ENCODE measurements around the gene SNHG17. TPM values are rescaled to one million over a fixed set of nuclear protein-coding genes. Genes with fewer than 3 reads are reported as not detected.
A peak's percentile ranks its signal among the peaks of the same experiment; 100 is the strongest.
"Not testable (repeated sequence)": the region's sequence is repeated elsewhere in the genome, so short reads cannot be mapped to it uniquely, and the experiment has no call there.

Gene SNHG17
- total and polyA plus RNA-seq, 2 donors from 2014 or later, result 19.7 to 33.2 TPM

GRCh38 chr20:38434301-38434741 is 807 bp downstream of the SNHG17 start:
- peak; percentile 24 to 69 (median 42) for DNase-seq
- intact Hi-C loops (cut with DNase I), result no loop called here
- no peak for FAIRE-seq
- peak overlapping the region; percentile 52 to 84 (median 77) for H3K9ac ChIP-seq (ENCODE audit: low read length in 3 of 3)
- H3K4me1 ChIP-seq (ENCODE audit: control insufficient read depth in 2 of 3, insufficient read depth in 2 of 3, low read depth in 1 of 3, low read length in 3 of 3), result peaks cover 0 to 3% (median 0%) of the 10 kb centered on the region in 3 donors
- TF ChIP-seq CTCF (IDR thresholded peaks at IDR 0.05; ENCODE audit: borderline replicate concordance, extremely low read depth, insufficient read depth), result no peak
- peak overlapping the region; percentile 77 to 89 (median 83) for H3K4me3 ChIP-seq (ENCODE audit: low read length in 3 of 3)
- peaks cover 6 to 32% (median 19%) of the 10 kb centered on the region in 3 donors for H3K36me3 ChIP-seq (ENCODE audit: control insufficient read depth in 2 of 3, insufficient read depth in 3 of 3, low read length in 3 of 3)
- no peaks in the 10 kb centered on the region for H3K27me3 ChIP-seq (ENCODE audit: control insufficient read depth, insufficient read depth, low read length)
- H3K27ac ChIP-seq (ENCODE audit: low read depth in 2 of 2, low read length in 2 of 2), result peak overlapping the region in 1 of 2 donors; percentile 24
- peaks cover 0 to 3% (median 0%) of the 10 kb centered on the region in 3 donors for H3K9me3 ChIP-seq (ENCODE audit: control insufficient read depth in 2 of 3, insufficient read depth in 1 of 3, low read length in 3 of 3)

GRCh38 chr20:38433304-38433972 is 1.7 kb downstream of the SNHG17 start:
- Histone ChIP-seq H3K27me3 (ENCODE audit: control insufficient read depth, insufficient read depth, low read length) (no peaks in the 10 kb centered on the region), H3K27ac (ENCODE audit: low read depth in 2 of 2, low read length in 2 of 2) (no peak overlapping the region), H3K9me3 (ENCODE audit: control insufficient read depth in 2 of 3, insufficient read depth in 1 of 3, low read length in 3 of 3) (peaks cover 0 to 3% (median 0%) of the 10 kb centered on the region in 3 donors), H3K9ac (ENCODE audit: low read length in 3 of 3) (peak overlapping the region in 1 of 3 donors; percentile 84), H3K4me1 (ENCODE audit: control insufficient read depth in 2 of 3, insufficient read depth in 2 of 3, low read depth in 1 of 3, low read length in 3 of 3) (peaks cover 0 to 3% (median 0%) of the 10 kb centered on the region in 3 donors), H3K4me3 (ENCODE audit: low read length in 3 of 3) (peak overlapping the region in 1 of 3 donors; percentile 89), H3K36me3 (ENCODE audit: control insufficient read depth in 2 of 3, insufficient read depth in 3 of 3, low read length in 3 of 3) (peaks cover 8 to 38% (median 27%) of the 10 kb centered on the region in 3 donors)
- TF ChIP-seq CTCF (IDR thresholded peaks at IDR 0.05; ENCODE audit: borderline replicate concordance, extremely low read depth, insufficient read depth), result no peak
- no peak for FAIRE-seq
- intact Hi-C loops (cut with DNase I), result no loop called here
- DNase-seq, result no peak

GRCh38 chr20:38432870-38433269 is 2.3 kb downstream of the SNHG17 start:
- DNase-seq; H3K4me1 ChIP-seq (ENCODE audit: control insufficient read depth in 2 of 3, insufficient read depth in 2 of 3, low read depth in 1 of 3, low read length in 3 of 3); FAIRE-seq; intact Hi-C loops (cut with DNase I); H3K27ac ChIP-seq (ENCODE audit: low read depth in 2 of 2, low read length in 2 of 2); H3K27me3 ChIP-seq (ENCODE audit: control insufficient read depth, insufficient read depth, low read length); H3K9me3 ChIP-seq (ENCODE audit: control insufficient read depth in 2 of 3, insufficient read depth in 1 of 3, low read length in 3 of 3); H3K4me3 ChIP-seq (ENCODE audit: low read length in 3 of 3); H3K9ac ChIP-seq (ENCODE audit: low read length in 3 of 3): not testable (repeated sequence)
- peaks cover 9 to 44% (median 31%) of the 10 kb centered on the region in 3 donors for H3K36me3 ChIP-seq (ENCODE audit: control insufficient read depth in 2 of 3, insufficient read depth in 3 of 3, low read length in 3 of 3)

GRCh38 chr20:38432292-38432691 is 2.8 kb downstream of the SNHG17 start:
- DNase-seq, result no peak
- FAIRE-seq, result no peak
- Histone ChIP-seq H3K36me3 (ENCODE audit: control insufficient read depth in 2 of 3, insufficient read depth in 3 of 3, low read length in 3 of 3) (peaks cover 9 to 50% (median 33%) of the 10 kb centered on the region in 3 donors), H3K4me3 (ENCODE audit: low read length in 3 of 3) (no peak overlapping the region), H3K4me1 (ENCODE audit: control insufficient read depth in 2 of 3, insufficient read depth in 2 of 3, low read depth in 1 of 3, low read length in 3 of 3) (peaks cover 0 to 3% (median 0%) of the 10 kb centered on the region in 3 donors), H3K27ac (ENCODE audit: low read depth in 2 of 2, low read length in 2 of 2) (no peak overlapping the region), H3K9ac (ENCODE audit: low read length in 3 of 3) (no peak overlapping the region), H3K27me3 (ENCODE audit: control insufficient read depth, insufficient read depth, low read length) (no peaks in the 10 kb centered on the region), H3K9me3 (ENCODE audit: control insufficient read depth in 2 of 3, insufficient read depth in 1 of 3, low read length in 3 of 3) (peaks cover 0 to 3% (median 0%) of the 10 kb centered on the region in 3 donors)
- no peak for TF ChIP-seq CTCF (IDR thresholded peaks at IDR 0.05; ENCODE audit: borderline replicate concordance, extremely low read depth, insufficient read depth)
- intact Hi-C loops (cut with DNase I), result no loop called here
